Stimulated activated CD8-positive, alpha-beta memory T cell treated with anti-CD3 and anti-CD28 coated beads, Interleukin-15, amount 100 ng/mL, for 48 hours (primary cell): ENCODE data around the gene AHNAK.
"Not testable (repeated sequence)": the region's sequence is repeated elsewhere in the genome, so short reads cannot be mapped to it uniquely, and the experiment has no call there.

Experiments
- DNase-seq, 2 donors: peaks; one replicate each; pipeline ENCODE4 v3.0.0-alpha.2; 2020; ENCODE audit warnings: low read depth in 2 of 2

Gene AHNAK

DNA sequence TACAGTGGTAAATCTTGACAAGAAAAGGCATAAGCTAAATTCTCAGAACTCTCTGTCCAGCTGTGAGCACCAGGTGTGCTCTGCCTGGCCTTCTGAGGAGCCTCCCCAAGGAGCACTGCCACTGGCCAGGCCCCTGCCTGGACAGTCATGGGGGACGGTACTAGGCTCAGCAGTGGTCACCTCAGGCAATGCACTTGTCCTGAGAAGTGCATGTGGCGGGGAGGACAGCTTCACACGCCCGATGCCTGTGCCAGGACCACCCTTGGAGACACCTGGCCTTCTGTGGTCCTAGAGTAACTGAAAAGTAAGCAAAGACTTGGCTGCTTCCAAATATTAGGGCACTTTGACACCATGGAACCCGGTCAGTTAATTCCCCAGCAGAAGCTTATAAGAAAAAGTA, 156.4 kb downstream of the AHNAK start:
- DNase-seq = no peak

DNA sequence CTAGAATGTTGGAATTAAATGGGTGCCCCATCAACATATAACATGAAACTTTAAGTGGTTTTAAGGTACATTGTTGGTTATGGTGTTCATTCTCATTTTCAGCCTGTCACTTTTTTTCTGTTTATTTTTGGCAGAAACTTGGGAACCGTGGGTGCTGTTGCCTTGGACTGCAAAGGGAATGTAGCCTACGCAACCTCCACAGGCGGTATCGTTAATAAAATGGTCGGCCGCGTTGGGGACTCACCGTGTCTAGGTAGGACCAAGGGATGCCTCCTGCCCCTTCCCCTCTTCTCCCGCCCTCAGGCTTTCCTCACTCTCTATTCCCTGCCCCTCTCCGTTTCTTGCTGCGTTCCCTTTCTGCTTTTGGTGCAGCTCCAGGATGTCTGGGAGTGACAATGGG, 157.6 kb downstream of the AHNAK start:
- DNase-seq = no peak

DNA sequence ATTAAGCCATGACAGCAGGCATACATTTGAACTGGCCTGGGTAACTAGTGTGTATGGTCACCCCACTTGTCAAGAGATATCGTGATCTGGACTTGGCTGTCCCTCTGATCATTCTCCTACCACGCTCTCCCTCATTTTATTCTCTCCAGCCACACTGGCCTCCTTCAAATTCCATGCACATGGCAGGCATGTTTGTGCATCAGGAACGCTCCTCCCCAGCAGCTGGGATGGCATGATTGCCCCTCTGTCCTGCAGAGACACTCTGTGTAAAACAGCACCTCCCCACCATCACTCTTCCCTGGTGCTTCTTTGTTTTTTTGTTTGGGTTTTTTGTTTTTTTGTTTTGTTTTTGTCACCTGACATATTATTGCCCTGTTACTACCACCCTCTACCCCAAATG, 159.2 kb downstream of the AHNAK start:
- no peak for DNase-seq

DNA sequence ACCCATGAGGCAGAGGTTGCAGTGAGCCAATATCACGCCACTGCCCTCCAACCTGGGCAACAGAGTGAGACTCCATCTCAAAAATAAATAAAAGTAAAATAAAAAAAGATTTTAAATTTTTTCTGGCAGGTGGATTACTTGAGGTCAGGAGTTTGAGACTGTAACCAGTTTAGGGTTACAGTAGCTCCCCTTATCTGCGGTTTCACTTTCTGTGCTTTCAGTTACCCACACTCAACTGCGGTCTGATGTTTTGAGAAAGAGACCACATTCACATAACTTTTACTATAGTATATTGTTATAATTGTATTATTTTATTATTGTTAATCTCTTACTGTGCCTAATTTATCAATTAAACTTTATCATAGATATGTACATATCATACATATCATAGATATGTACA, 160.5 kb downstream of the AHNAK start:
- not testable (repeated sequence) for DNase-seq

DNA sequence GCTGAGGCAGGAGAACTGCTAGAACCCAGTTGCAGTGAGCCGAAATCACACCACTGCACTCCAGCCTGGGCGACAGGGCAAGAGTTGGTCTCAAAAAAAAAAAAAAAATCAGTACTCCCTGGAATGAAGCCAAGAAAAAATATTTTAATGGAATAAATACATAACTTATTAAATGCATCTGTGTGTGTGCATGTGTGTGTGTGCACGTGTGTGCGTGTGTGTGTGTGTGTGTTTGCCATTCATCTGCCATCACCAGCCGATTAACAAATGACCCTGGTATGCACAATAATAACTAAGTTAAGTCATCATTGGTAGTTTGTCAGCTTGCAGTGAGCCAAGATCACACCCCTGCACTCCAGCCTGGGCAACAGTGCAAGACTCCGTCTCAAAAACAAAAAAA, 162.8 kb downstream of the AHNAK start:
- DNase-seq = no peak
